ENCODE measurements around the gene ACTC1.

The ACTC1 gene

DNA sequence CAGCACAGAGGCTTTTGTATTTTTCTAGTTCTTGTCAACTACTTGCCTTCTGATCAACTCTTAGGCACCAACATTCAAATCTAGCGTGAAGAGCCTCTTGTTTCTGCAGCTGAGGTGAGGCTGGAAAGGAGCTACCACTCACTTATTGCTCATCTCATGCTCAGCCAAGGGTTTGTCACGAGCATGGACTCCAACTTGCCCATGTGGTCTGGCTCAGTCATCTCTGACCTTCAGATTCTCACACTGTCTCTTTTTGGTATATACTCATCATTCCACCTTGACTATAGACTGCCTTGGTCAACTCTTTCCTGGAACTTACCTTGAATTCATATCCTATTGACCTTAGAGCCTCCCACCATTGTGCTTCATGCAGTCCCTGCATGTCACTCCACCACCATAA, 35.4 kb downstream of the ACTC1 start:
- no peak for DNase-seq (ENCODE audit: extremely low read depth in 1 of 2, low read depth in 1 of 2)

DNA sequence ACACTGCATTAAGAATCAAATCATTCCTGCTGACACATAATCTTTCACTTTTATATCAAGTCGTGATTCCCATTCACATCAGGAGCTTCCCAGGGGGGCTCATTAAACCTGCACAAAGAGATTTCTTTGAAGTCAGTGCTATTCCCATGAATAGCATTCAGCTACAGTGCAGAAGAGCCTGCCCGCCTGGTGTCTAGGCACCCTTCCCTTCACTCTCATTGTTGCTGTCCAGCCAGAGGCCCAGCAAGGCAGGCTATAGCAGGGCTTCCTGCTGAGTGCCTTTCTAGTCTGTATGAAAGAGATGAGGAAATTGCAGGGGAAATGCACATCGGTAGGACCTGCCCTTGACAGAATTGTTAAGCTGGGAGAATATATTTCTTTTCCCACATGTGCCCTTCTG, 36.0 kb downstream of the ACTC1 start:
- DNase-seq (ENCODE audit: extremely low read depth in 1 of 2, low read depth in 1 of 2) = no peak

DNA sequence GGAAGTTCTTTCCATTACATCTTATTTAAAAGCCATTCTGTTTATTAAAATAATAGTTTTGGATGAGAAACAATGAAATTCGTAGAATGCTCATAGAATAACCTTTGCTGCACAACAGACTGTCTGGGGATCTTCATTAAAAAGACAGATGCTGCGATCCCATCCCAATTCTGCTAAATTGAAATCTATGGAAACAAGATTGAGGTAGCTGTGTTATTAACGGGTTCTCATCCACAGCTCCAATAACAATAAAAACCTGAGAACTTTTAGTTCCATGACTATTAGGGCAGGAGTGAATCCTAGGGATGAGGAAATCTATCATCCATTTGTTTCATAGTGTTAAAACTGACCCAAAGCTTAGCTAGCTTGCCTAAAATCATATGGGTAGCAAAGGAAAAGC, 38.1 kb downstream of the ACTC1 start:
- DNase-seq (ENCODE audit: extremely low read depth in 1 of 2, low read depth in 1 of 2) = no peak

DNA sequence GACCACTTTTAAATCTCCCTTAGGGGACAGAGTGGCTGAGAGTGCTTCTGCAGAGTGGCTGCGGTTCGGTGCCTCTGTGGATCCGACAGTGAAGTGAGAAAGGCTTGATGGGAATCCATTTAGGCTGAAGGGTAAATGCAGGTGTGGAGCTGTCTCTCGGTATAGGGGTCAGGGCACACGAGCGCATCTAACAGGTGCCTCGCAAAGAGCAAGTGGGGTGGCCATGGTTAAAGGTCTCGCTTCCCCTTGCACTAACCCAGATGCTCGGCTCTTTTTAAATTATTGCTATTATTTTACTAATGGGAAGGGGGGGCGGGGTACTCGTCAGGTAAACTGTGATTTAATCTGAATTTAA, 40.0 kb downstream of the ACTC1 start:
- no peak for DNase-seq (ENCODE audit: extremely low read depth in 1 of 2, low read depth in 1 of 2)

DNA sequence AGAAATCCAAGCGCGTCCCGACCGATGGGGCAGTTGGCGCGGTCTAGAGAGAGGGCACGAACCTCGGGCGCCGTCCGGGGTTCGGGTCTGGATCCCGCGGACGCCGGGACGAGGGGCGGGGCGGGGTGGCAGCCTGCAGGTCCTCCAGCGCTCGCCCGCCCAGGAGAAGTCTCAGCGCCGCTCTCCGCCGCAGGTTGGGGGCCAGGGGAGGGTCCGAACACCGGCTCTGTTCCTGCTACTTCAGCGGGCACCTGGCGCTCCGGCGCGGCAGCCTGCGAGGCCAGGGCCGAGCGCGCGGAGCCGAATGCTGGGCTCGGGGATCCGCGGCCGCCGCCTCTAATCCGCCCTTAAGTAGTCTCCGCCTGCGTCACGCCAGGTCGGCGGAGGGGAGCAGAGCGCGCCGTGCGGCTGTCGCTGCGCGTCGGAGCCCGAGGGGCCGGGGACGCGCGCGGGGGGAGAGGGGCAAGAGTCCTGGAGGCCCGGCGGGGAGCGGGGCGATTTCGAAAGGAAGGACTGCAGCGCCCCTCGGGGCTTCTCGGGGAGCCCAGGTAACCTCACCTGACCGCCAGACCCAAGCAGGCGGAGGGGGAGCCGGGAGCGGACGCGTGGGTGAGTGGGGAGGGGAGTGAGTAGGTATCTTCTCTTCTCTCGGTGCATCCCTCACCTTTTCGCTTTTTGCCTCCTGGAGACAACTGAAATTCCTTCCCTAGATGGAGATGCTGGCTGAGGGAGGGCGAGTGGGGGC, 40.5 kb downstream of the ACTC1 start, which contains the start of gene GJD2:
GJD2 (minus strand) TSS at position 325 of the 745 bp plus-strand sequence. CDS start 510 bp downstream, outside the sequence.
- DNase-seq (ENCODE audit: extremely low read depth in 1 of 2, low read depth in 1 of 2) = no peak

DNA sequence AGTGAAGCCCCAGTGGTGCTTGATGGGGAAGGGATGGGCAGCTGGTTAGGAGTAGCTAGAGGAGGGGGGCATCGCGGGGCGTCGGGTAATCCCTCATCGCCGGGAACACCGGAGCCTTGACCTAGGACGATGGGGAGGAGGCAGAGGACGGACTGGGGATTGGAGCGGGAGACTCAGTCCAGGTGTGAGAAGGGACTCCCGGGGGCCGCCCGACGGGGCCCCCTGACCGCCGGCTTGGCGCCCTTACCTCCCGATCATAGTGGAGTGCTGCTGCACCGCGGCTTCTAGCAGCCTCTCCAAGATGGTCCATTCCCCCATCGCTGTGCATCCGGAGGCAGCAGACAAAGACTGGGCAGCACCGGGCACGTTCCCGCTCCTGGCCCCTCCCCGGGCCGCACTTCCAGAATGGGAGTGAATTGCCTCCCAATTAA, 41.2 kb downstream of the ACTC1 start:
- no peak for DNase-seq (ENCODE audit: extremely low read depth in 1 of 2, low read depth in 1 of 2)

DNA sequence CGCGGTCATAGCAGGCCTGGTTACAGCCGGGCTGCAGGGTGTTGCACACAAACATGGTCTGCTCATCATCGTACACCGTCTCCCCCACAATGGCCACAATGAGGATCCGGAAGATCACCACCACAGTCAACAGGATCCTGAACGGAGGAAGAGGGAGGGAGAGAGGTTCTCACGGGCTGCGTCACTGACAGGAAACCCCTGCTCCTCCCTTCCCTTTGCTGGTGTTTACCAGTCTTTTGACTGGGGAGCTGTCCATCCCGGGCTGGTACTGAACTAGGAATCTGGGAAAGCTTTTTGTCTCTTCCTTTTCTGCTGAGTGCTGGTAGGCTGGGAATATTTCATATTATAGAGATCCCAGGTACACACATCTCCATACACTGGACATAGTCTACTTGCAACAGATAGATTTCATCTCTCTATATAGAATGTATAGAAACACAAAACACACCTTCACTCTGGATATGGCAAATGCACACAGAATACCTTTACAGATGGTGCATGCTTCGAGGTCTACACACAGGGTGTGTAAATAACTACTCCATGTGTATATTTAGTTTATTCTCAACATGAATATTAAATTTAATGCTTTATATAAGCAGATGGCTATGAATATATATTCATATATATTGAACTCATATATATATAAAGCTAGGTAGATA, 42.0 kb downstream of the ACTC1 start:
- no peak for DNase-seq (ENCODE audit: extremely low read depth in 1 of 2, low read depth in 1 of 2)

DNA sequence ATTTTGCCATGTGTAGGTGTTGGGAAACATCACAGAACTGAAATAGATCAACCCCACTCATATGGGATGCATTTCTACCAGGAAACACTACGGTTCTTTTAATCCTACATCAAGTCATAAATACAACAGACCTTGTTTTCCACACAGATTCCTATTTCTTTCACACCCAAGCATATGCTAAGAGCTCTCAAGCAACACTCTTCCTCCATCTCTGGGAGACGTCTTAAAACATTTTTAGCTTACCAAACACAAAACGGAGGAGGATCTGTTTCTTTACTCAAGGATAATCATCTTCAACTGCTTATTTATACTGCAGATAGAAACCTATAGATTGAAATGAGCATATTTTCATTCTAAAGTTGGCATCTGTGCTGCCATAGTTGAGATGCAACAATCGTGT, 45.7 kb downstream of the ACTC1 start:
- DNase-seq (ENCODE audit: extremely low read depth in 1 of 2, low read depth in 1 of 2) = no peak
